Activated CD4-positive, alpha-beta T cell treated with anti-CD3 and anti-CD28 coated beads, Interleukin-10, Interleukin-2, amounts not matched to agents 100 ng/mL and 50 ng/mL, durations not matched to agents 16 hours and 8 hours (primary cell): ENCODE measurements around the gene KATNAL1.

Experiments used
- DNase-seq: peaks from one replicate; pipeline ENCODE4 v3.0.0-alpha.2; 2020

KATNAL1 gene

GRCh38 chr13:30332456-30333143, 25.2 kb upstream of the KATNAL1 start:
- no peak for DNase-seq

- no peak for DNase-seq
Measured at GRCh38 chr13:30331331-30331771, 24.0 kb upstream of the KATNAL1 start.

GRCh38 chr13:30329009-30329585, 21.7 kb upstream of the KATNAL1 start:
- DNase-seq, result no peak

GRCh38 chr13:30325668-30326067, 18.3 kb upstream of the KATNAL1 start:
- no peak for DNase-seq

GRCh38 chr13:30323524-30323923, 16.2 kb upstream of the KATNAL1 start:
- DNase-seq, result no peak

GRCh38 chr13:30322428-30322827, 15.1 kb upstream of the KATNAL1 start:
- no peak for DNase-seq

- no peak for DNase-seq
Measured at GRCh38 chr13:30321256-30321655, 13.9 kb upstream of the KATNAL1 start.

- no peak for DNase-seq
Measured at GRCh38 chr13:30319655-30320054, 12.3 kb upstream of the KATNAL1 start.

GRCh38 chr13:30319130-30319529, 11.8 kb upstream of the KATNAL1 start:
- DNase-seq, result no peak

GRCh38 chr13:30318026-30318425, 10.7 kb upstream of the KATNAL1 start:
- DNase-seq, result no peak

- no peak for DNase-seq
Measured at GRCh38 chr13:30314562-30314961, 7.2 kb upstream of the KATNAL1 start.

GRCh38 chr13:30314069-30314468, 6.7 kb upstream of the KATNAL1 start:
- no peak for DNase-seq

GRCh38 chr13:30313311-30313710, 6.0 kb upstream of the KATNAL1 start:
- DNase-seq, result no peak

GRCh38 chr13:30312904-30313303, 5.6 kb upstream of the KATNAL1 start:
- no peak for DNase-seq

- peak; percentile 49 for DNase-seq
Measured at GRCh38 chr13:30308548-30308947, 1.2 kb upstream of the KATNAL1 start.

- no peak for DNase-seq
Measured at GRCh38 chr13:30307971-30308290, 580 bp upstream of the KATNAL1 start.

GRCh38 chr13:30306762-30307193, 573 bp downstream of the KATNAL1 start:
- peak; percentile 95 for DNase-seq

GRCh38 chr13:30305456-30305970, 1.8 kb downstream of the KATNAL1 start:
- DNase-seq, result peak; percentile 33

GRCh38 chr13:30303269-30303668, 4.1 kb downstream of the KATNAL1 start:
- no peak for DNase-seq

GRCh38 chr13:30301827-30302226, 5.5 kb downstream of the KATNAL1 start:
- no peak for DNase-seq

GRCh38 chr13:30300596-30300995, 6.8 kb downstream of the KATNAL1 start:
- no peak for DNase-seq

- DNase-seq, result no peak
Measured at GRCh38 chr13:30299786-30300185, 7.6 kb downstream of the KATNAL1 start.

- DNase-seq, result no peak
Measured at GRCh38 chr13:30295116-30295515, 12.2 kb downstream of the KATNAL1 start.

- peak; percentile 19 for DNase-seq
Measured at GRCh38 chr13:30294004-30294403, 13.3 kb downstream of the KATNAL1 start.

- no peak for DNase-seq
Measured at GRCh38 chr13:30292325-30292724, 15.0 kb downstream of the KATNAL1 start.
